DMS 273 (cell line): ENCODE measurements around the gene ARL5A.
A peak's percentile ranks its signal among the peaks of the same experiment; 100 is the strongest.
"Not testable (repeated sequence)": the region's sequence is repeated elsewhere in the genome, so short reads cannot be mapped to it uniquely, and the experiment has no call there.

Source experiments
- DNase-seq: peaks from one replicate; lab custom pipeline; 2025; ENCODE audit not compliant: unreplicated experiment; lab: John Stamatoyannopoulos, UW

Gene ARL5A

GRCh38 chr2:151796774-151797173, 31.4 kb downstream of the ARL5A start:
- no peak for DNase-seq

- no peak for DNase-seq
Measured at GRCh38 chr2:151795646-151796240, 32.5 kb downstream of the ARL5A start.

GRCh38 chr2:151794422-151794821, 33.8 kb downstream of the ARL5A start:
- DNase-seq, result not testable (repeated sequence)

GRCh38 chr2:151793123-151793522, 35.1 kb downstream of the ARL5A start:
- DNase-seq, result no peak

GRCh38 chr2:151792589-151792988, 35.6 kb downstream of the ARL5A start:
- DNase-seq, result peak; percentile 11

GRCh38 chr2:151791545-151791944, 36.7 kb downstream of the ARL5A start:
- no peak for DNase-seq

- DNase-seq, result no peak
Measured at GRCh38 chr2:151790689-151791088, 37.5 kb downstream of the ARL5A start.

GRCh38 chr2:151789055-151789834, 39.0 kb downstream of the ARL5A start:
- DNase-seq, result no peak

- no peak for DNase-seq
Measured at GRCh38 chr2:151786483-151786882, 41.7 kb downstream of the ARL5A start.

- no peak for DNase-seq
Measured at GRCh38 chr2:151786077-151786476, 42.1 kb downstream of the ARL5A start.

GRCh38 chr2:151783133-151783520, 45.1 kb downstream of the ARL5A start:
- DNase-seq, result no peak

GRCh38 chr2:151782378-151783132, 45.7 kb downstream of the ARL5A start:
- DNase-seq, result no peak

- DNase-seq, result no peak
Measured at GRCh38 chr2:151781642-151782041, 46.6 kb downstream of the ARL5A start.

- DNase-seq, result no peak
Measured at GRCh38 chr2:151780938-151781337, 47.3 kb downstream of the ARL5A start.

GRCh38 chr2:151777935-151778334, 50.3 kb downstream of the ARL5A start:
- DNase-seq, result no peak

GRCh38 chr2:151777487-151777886, 50.7 kb downstream of the ARL5A start:
- no peak for DNase-seq

- DNase-seq, result no peak
Measured at GRCh38 chr2:151776367-151776766, 51.9 kb downstream of the ARL5A start.

- DNase-seq, result no peak
Measured at GRCh38 chr2:151775057-151775740, 53.0 kb downstream of the ARL5A start.

GRCh38 chr2:151774506-151774905, 53.7 kb downstream of the ARL5A start:
- no peak for DNase-seq

- DNase-seq, result no peak
Measured at GRCh38 chr2:151771599-151772358, 56.4 kb downstream of the ARL5A start.

GRCh38 chr2:151770995-151771394, 57.2 kb downstream of the ARL5A start:
- no peak for DNase-seq
